Activated CD4-positive, alpha-beta T cell treated with anti-CD3 and anti-CD28 coated beads for 36 hours (primary cell): ENCODE results near the gene GRB14. TPM values are rescaled to one million over a fixed set of nuclear protein-coding genes. Genes with fewer than 3 reads are reported as not detected.

Experiments used
- ATAC-seq: fragments of 200-7000 bp; cut with Tn5 transposase; one replicate; pipeline ENCODE4 v1.10.0; 2021; ENCODE audit warnings: mild to moderate bottlenecking, moderate library complexity
- CTCF ChIA-PET: fragments of 350-600 bp; sonication (Branson Sonifier 250); formaldehyde crosslinking; loops from one replicate; lab custom pipeline; 2021; ENCODE audit warnings: antibody characterized with exemption; lab: Charles Lee
- POLR2A ChIA-PET: fragments of 350-600 bp; sonication (Branson Sonifier 250); formaldehyde crosslinking; loops from one replicate; lab custom pipeline; 2021; ENCODE audit warnings: antibody characterized with exemption, inconsistent platforms; lab: Charles Lee
- DNase-seq: peaks from one replicate; pipeline ENCODE4 v3.0.0-alpha.2; 2020
- H3K27ac Mint-ChIP-seq: one replicate; pipeline ENCODE4 v1.8.0; 2021; ENCODE audit warnings: mixed read lengths
- H3K27me3 Mint-ChIP-seq: one replicate; pipeline ENCODE4 v1.8.0; 2021; ENCODE audit warnings: mixed read lengths
- H3K36me3 Mint-ChIP-seq: one replicate; pipeline ENCODE4 v1.8.0; 2021; ENCODE audit warnings: low read depth, mixed read lengths
- H3K4me1 Mint-ChIP-seq: one replicate; pipeline ENCODE4 v1.8.0; 2021; ENCODE audit warnings: mixed read lengths
- H3K4me3 Mint-ChIP-seq: one replicate; pipeline ENCODE4 v1.8.0; 2021; ENCODE audit warnings: mild to moderate bottlenecking, moderate library complexity, mixed read lengths
- H3K9me3 Mint-ChIP-seq: one replicate; pipeline ENCODE4 v1.8.0; 2021; ENCODE audit warnings: low read depth, mixed read lengths
- intact Hi-C, 2 experiments: fragments of 100-400 bp; cut with DNase I in 1 of 2; cut with micrococcal nuclease in 1 of 2; formaldehyde crosslinking; loops; one replicate each; pipeline versions ENCODE4 v1.14.2 to v1.15.1; 2022 to 2024; cut with DNase I, micrococcal nuclease
- total RNA-seq, 2 experiments: library from RNA; stranded (reverse); gene quantifications; one replicate each; pipeline ENCODE4 v1.2.3, GENCODE V29; 2021

The GRB14 gene
- total RNA-seq, 2 experiments from 2014 or later, result not detected

- POLR2A ChIA-PET, result no interaction called here
- intact Hi-C loops, result loop anchor here in 1 of 2 experiments (10.0 kb wide), 1 partner anchor 374 kb away; no protein-coding TSS in a partner anchor
- Mint-ChIP-seq H3K27ac (no peak overlapping the region), H3K9me3 (no peaks in the 10 kb centered on the region), H3K36me3 (no peaks in the 10 kb centered on the region), H3K4me1 (no peaks in the 10 kb centered on the region), H3K27me3 (no peaks in the 10 kb centered on the region), H3K4me3 (no peak overlapping the region)
- CTCF ChIA-PET, result no interaction called here
- DNase-seq (no peak), ATAC-seq (no peak)
These were observed 50.8 kb downstream of the GRB14 start for GRCh38 chr2:164570475-164570874.

- intact Hi-C loops, result no loop called here
- POLR2A ChIA-PET, result no interaction called here
- Mint-ChIP-seq H3K36me3 (no peaks in the 10 kb centered on the region), H3K9me3 (no peaks in the 10 kb centered on the region), H3K4me1 (no peaks in the 10 kb centered on the region), H3K27me3 (no peaks in the 10 kb centered on the region), H3K4me3 (no peak overlapping the region), H3K27ac (no peak overlapping the region)
- CTCF ChIA-PET, result interaction anchor here (1.0 to 1.1 kb wide), 2 partner anchors 9 to 17 kb away, joined by 3 to 5 read pairs; no protein-coding TSS in a partner anchor
- DNase-seq, result no peak
- no peak for ATAC-seq
These were observed 51.9 kb downstream of the GRB14 start for GRCh38 chr2:164569378-164569777.

GRCh38 chr2:164568317-164568716, 53.0 kb downstream of the GRB14 start:
- Mint-ChIP-seq H3K4me1 (no peaks in the 10 kb centered on the region), H3K9me3 (no peaks in the 10 kb centered on the region), H3K27me3 (no peaks in the 10 kb centered on the region), H3K27ac (no peak overlapping the region), H3K36me3 (no peaks in the 10 kb centered on the region), H3K4me3 (no peak overlapping the region)
- intact Hi-C loops, result no loop called here
- POLR2A ChIA-PET, result no interaction called here
- CTCF ChIA-PET, result interaction anchor here (1.1 kb wide), 1 partner anchor 18 kb away, joined by 3 read pairs; no protein-coding TSS in a partner anchor
- DNase-seq, result no peak
- ATAC-seq, result no peak

GRCh38 chr2:164567335-164567989, 53.8 kb downstream of the GRB14 start:
- intact Hi-C loops, result no loop called here
- H3K27ac Mint-ChIP-seq, result no peak overlapping the region
- CTCF ChIA-PET, result no interaction called here
- H3K27me3 Mint-ChIP-seq, result no peaks in the 10 kb centered on the region
- no peaks in the 10 kb centered on the region for H3K9me3 Mint-ChIP-seq
- no peak for ATAC-seq
- DNase-seq, result no peak
- no peak overlapping the region for H3K4me3 Mint-ChIP-seq
- no peaks in the 10 kb centered on the region for H3K4me1 Mint-ChIP-seq
- H3K36me3 Mint-ChIP-seq, result no peaks in the 10 kb centered on the region
- POLR2A ChIA-PET, result interaction anchor here (0.5 kb wide), 1 partner anchor 1085 kb away, joined by 3 read pairs; no protein-coding TSS in a partner anchor

- intact Hi-C loops, result no loop called here
- Mint-ChIP-seq H3K4me3 (no peak overlapping the region), H3K27me3 (no peaks in the 10 kb centered on the region), H3K36me3 (no peaks in the 10 kb centered on the region), H3K27ac (no peak overlapping the region), H3K4me1 (no peaks in the 10 kb centered on the region), H3K9me3 (no peaks in the 10 kb centered on the region)
- no peak for ATAC-seq
- DNase-seq, result no peak
- CTCF ChIA-PET, result interaction anchor here (0.6 kb wide), 1 partner anchor 356 kb away, joined by 3 read pairs; no protein-coding TSS in a partner anchor
- POLR2A ChIA-PET, result no interaction called here
These were observed 55.9 kb downstream of the GRB14 start for GRCh38 chr2:164565359-164565758.

- CTCF ChIA-PET, result no interaction called here
- Mint-ChIP-seq H3K27me3 (no peaks in the 10 kb centered on the region), H3K9me3 (no peaks in the 10 kb centered on the region), H3K4me3 (no peak overlapping the region), H3K27ac (no peak overlapping the region), H3K36me3 (no peaks in the 10 kb centered on the region), H3K4me1 (no peaks in the 10 kb centered on the region)
- intact Hi-C loops, result no loop called here
- POLR2A ChIA-PET, result no interaction called here
- no peak for ATAC-seq
- no peak for DNase-seq
These were observed 58.6 kb downstream of the GRB14 start for GRCh38 chr2:164562666-164563065.

GRCh38 chr2:164561991-164562390, 59.3 kb downstream of the GRB14 start:
- CTCF ChIA-PET, result interaction anchor here (1.2 kb wide), 1 partner anchor 38 kb away, joined by 5 read pairs; no protein-coding TSS in a partner anchor
- no peak for DNase-seq
- Mint-ChIP-seq H3K27me3 (no peaks in the 10 kb centered on the region), H3K4me3 (no peak overlapping the region), H3K27ac (no peak overlapping the region), H3K4me1 (no peaks in the 10 kb centered on the region), H3K9me3 (no peaks in the 10 kb centered on the region), H3K36me3 (no peaks in the 10 kb centered on the region)
- POLR2A ChIA-PET, result no interaction called here
- ATAC-seq, result no peak
- intact Hi-C loops, result no loop called here

- intact Hi-C loops, result no loop called here
- no peak for ATAC-seq
- no peak overlapping the region for H3K27ac Mint-ChIP-seq
- ChIA-PET POLR2A (no interaction called here), CTCF (interaction anchor here (1.2 to 1.7 kb wide), 3 partner anchors 17 to 130 kb away, joined by 4 to 6 read pairs (median 5); no protein-coding TSS in a partner anchor)
- no peak overlapping the region for H3K4me3 Mint-ChIP-seq
- H3K4me1 Mint-ChIP-seq, result no peaks in the 10 kb centered on the region
- H3K9me3 Mint-ChIP-seq, result no peaks in the 10 kb centered on the region
- H3K27me3 Mint-ChIP-seq, result no peaks in the 10 kb centered on the region
- no peak for DNase-seq
- no peaks in the 10 kb centered on the region for H3K36me3 Mint-ChIP-seq
These were observed 59.9 kb downstream of the GRB14 start for GRCh38 chr2:164561416-164561815.

- H3K4me3 Mint-ChIP-seq, result no peak overlapping the region
These were observed 60.4 kb downstream of the GRB14 start for GRCh38 chr2:164560902-164561301.

GRCh38 chr2:164560181-164560792, 61.0 kb downstream of the GRB14 start:
- Mint-ChIP-seq H3K27ac (no peak overlapping the region), H3K9me3 (no peaks in the 10 kb centered on the region), H3K4me3 (no peak overlapping the region), H3K27me3 (no peaks in the 10 kb centered on the region), H3K4me1 (no peaks in the 10 kb centered on the region), H3K36me3 (no peaks in the 10 kb centered on the region)
- ChIA-PET CTCF (interaction anchor here (0.8 to 1.7 kb wide), 11 partner anchors 9 to 547 kb away, joined by 3 to 10 read pairs (median 3); no protein-coding TSS in a partner anchor), POLR2A (no interaction called here)
- DNase-seq, result no peak
- intact Hi-C loops, result loop anchor here (1.0 kb wide), 1 partner anchor 157 kb away; no protein-coding TSS in a partner anchor
- no peak for ATAC-seq

More at GRCh38 chr2:164560902-164561301, 60.4 kb downstream of the GRB14 start:
- no peak for ATAC-seq
- H3K27ac Mint-ChIP-seq, result no peak overlapping the region
- intact Hi-C loops, result loop anchor here (1.0 kb wide), 1 partner anchor 156 kb away; no protein-coding TSS in a partner anchor
- no peak for DNase-seq
- no peaks in the 10 kb centered on the region for H3K36me3 Mint-ChIP-seq
- POLR2A ChIA-PET, result no interaction called here
- CTCF ChIA-PET, result interaction anchor here (1.0 to 1.7 kb wide), 5 partner anchors 17 to 133 kb away, joined by 3 to 6 read pairs (median 3); no protein-coding TSS in a partner anchor
- H3K9me3 Mint-ChIP-seq, result no peaks in the 10 kb centered on the region
- no peaks in the 10 kb centered on the region for H3K4me1 Mint-ChIP-seq
- no peaks in the 10 kb centered on the region for H3K27me3 Mint-ChIP-seq

GRCh38 chr2:164558450-164558849, 62.8 kb downstream of the GRB14 start:
- no peak overlapping the region for H3K4me3 Mint-ChIP-seq
- ChIA-PET POLR2A (no interaction called here), CTCF (no interaction called here)
- DNase-seq (no peak), ATAC-seq (no peak)
- no peaks in the 10 kb centered on the region for H3K36me3 Mint-ChIP-seq
- H3K27me3 Mint-ChIP-seq, result no peaks in the 10 kb centered on the region
- H3K4me1 Mint-ChIP-seq, result no peaks in the 10 kb centered on the region
- intact Hi-C loops, result no loop called here
- H3K9me3 Mint-ChIP-seq, result no peaks in the 10 kb centered on the region
- H3K27ac Mint-ChIP-seq, result no peak overlapping the region
